Effector memory CD8-positive, alpha-beta T cell (primary cell): ENCODE measurements around the gene KCTD4.
A peak's percentile ranks its signal among the peaks of the same experiment; 100 is the strongest.

Experiments used
- ATAC-seq: fragments of 150-1000 bp; cut with Tn5 transposase; replicated peaks from 2 replicates; pipeline ENCODE4 v1.10.0; 2021; ENCODE audit warnings: mild to moderate bottlenecking, moderate library complexity
- DNase-seq, 3 experiments: peaks; one replicate each; pipeline ENCODE4 v3.0.0; 2021
- H3K27ac Mint-ChIP-seq, 2 donors: one replicate each; pipeline ENCODE4 v1.8.0; 2022; ENCODE audit warnings: mild to moderate bottlenecking in 2 of 2, mixed read lengths in 2 of 2, moderate library complexity in 2 of 2
- H3K27me3 Mint-ChIP-seq, 2 donors: one replicate each; pipeline ENCODE4 v1.8.0; 2022; ENCODE audit warnings: mixed read lengths in 2 of 2
- H3K36me3 Mint-ChIP-seq: one replicate; pipeline ENCODE4 v1.8.0; 2022; ENCODE audit warnings: mild to moderate bottlenecking, moderate library complexity, mixed read lengths; ENCODE audit not compliant: insufficient read depth
- H3K4me1 Mint-ChIP-seq, 2 donors: one replicate each; pipeline ENCODE4 v1.8.0; 2022; ENCODE audit warnings: low read depth in 2 of 2, mixed read lengths in 2 of 2
- H3K4me3 Mint-ChIP-seq, 2 donors: one replicate each; pipeline ENCODE4 v1.8.0; 2022; ENCODE audit warnings: mild to moderate bottlenecking in 2 of 2, mixed read lengths in 2 of 2, moderate library complexity in 2 of 2
- H3K9me3 Mint-ChIP-seq, 2 donors: one replicate each; pipeline ENCODE4 v1.8.0; 2022; ENCODE audit warnings: mixed read lengths in 2 of 2

The KCTD4 gene

GRCh38 chr13:45225370-45225769 lies 24.5 kb upstream of the KCTD4 start:
- H3K4me3 Mint-ChIP-seq, result no peak overlapping the region
- ATAC-seq, result no peak
- peaks cover 6 to 17% of the 10 kb centered on the region in 2 donors for H3K4me1 Mint-ChIP-seq
- no peaks in the 10 kb centered on the region for H3K9me3 Mint-ChIP-seq
- H3K27me3 Mint-ChIP-seq, result no peaks in the 10 kb centered on the region
- no peak overlapping the region for H3K27ac Mint-ChIP-seq
- no peak for DNase-seq
- peaks cover 2% of the 10 kb centered on the region for H3K36me3 Mint-ChIP-seq

GRCh38 chr13:45224176-45224575 lies 23.3 kb upstream of the KCTD4 start:
- no peak for ATAC-seq
- Mint-ChIP-seq H3K9me3 (no peaks in the 10 kb centered on the region), H3K36me3 (peaks cover 2% of the 10 kb centered on the region), H3K27ac (no peak overlapping the region), H3K27me3 (no peaks in the 10 kb centered on the region), H3K4me3 (no peak overlapping the region), H3K4me1 (peaks cover 6 to 10% of the 10 kb centered on the region in 2 donors)
- DNase-seq, result no peak

GRCh38 chr13:45222919-45223318 lies 22.1 kb upstream of the KCTD4 start:
- Mint-ChIP-seq H3K4me3 (no peak overlapping the region), H3K36me3 (peaks cover 2% of the 10 kb centered on the region), H3K27me3 (no peaks in the 10 kb centered on the region), H3K9me3 (no peaks in the 10 kb centered on the region), H3K4me1 (peaks cover 6 to 8% of the 10 kb centered on the region in 2 donors), H3K27ac (no peak overlapping the region)
- no peak for DNase-seq
- ATAC-seq, result no peak

GRCh38 chr13:45222516-45222915 lies 21.7 kb upstream of the KCTD4 start:
- H3K9me3 Mint-ChIP-seq, result no peaks in the 10 kb centered on the region
- no peak for ATAC-seq
- H3K36me3 Mint-ChIP-seq, result peaks cover 2% of the 10 kb centered on the region
- peaks cover 6 to 8% of the 10 kb centered on the region in 2 donors for H3K4me1 Mint-ChIP-seq
- H3K4me3 Mint-ChIP-seq, result no peak overlapping the region
- H3K27ac Mint-ChIP-seq, result no peak overlapping the region
- no peak for DNase-seq
- H3K27me3 Mint-ChIP-seq, result no peaks in the 10 kb centered on the region

GRCh38 chr13:45220403-45220802 lies 19.6 kb upstream of the KCTD4 start:
- Mint-ChIP-seq H3K4me1 (peaks cover 5 to 8% of the 10 kb centered on the region in 2 donors), H3K27me3 (no peaks in the 10 kb centered on the region), H3K9me3 (no peaks in the 10 kb centered on the region), H3K4me3 (no peak overlapping the region), H3K27ac (no peak overlapping the region), H3K36me3 (no peaks in the 10 kb centered on the region)
- DNase-seq (no peak), ATAC-seq (no peak)

- H3K36me3 Mint-ChIP-seq, result no peaks in the 10 kb centered on the region
- no peaks in the 10 kb centered on the region for H3K9me3 Mint-ChIP-seq
- no peak overlapping the region for H3K27ac Mint-ChIP-seq
- ATAC-seq, result no peak
- no peak overlapping the region for H3K4me3 Mint-ChIP-seq
- no peak for DNase-seq
- H3K27me3 Mint-ChIP-seq, result no peaks in the 10 kb centered on the region
- H3K4me1 Mint-ChIP-seq, result peaks cover 5 to 8% of the 10 kb centered on the region in 2 donors
Observed at GRCh38 chr13:45219938-45220375, 19.1 kb upstream of the KCTD4 start.

- Mint-ChIP-seq H3K4me3 (no peak overlapping the region), H3K4me1 (peaks cover 5 to 8% of the 10 kb centered on the region in 2 donors), H3K36me3 (no peaks in the 10 kb centered on the region), H3K27ac (no peak overlapping the region), H3K9me3 (no peaks in the 10 kb centered on the region), H3K27me3 (no peaks in the 10 kb centered on the region)
- no peak for ATAC-seq
- DNase-seq, result no peak
Observed at GRCh38 chr13:45219123-45219891, 18.5 kb upstream of the KCTD4 start.

GRCh38 chr13:45218689-45219088 lies 17.8 kb upstream of the KCTD4 start:
- Mint-ChIP-seq H3K9me3 (no peaks in the 10 kb centered on the region), H3K27ac (no peak overlapping the region), H3K27me3 (no peaks in the 10 kb centered on the region), H3K36me3 (no peaks in the 10 kb centered on the region), H3K4me3 (no peak overlapping the region), H3K4me1 (peaks cover 3 to 5% of the 10 kb centered on the region in 2 donors)
- DNase-seq (no peak), ATAC-seq (no peak)

GRCh38 chr13:45216193-45216592 lies 15.3 kb upstream of the KCTD4 start:
- Mint-ChIP-seq H3K27me3 (no peaks in the 10 kb centered on the region), H3K9me3 (no peaks in the 10 kb centered on the region), H3K27ac (peak overlapping the region in 1 of 2 donors; percentile 27), H3K4me3 (no peak overlapping the region), H3K4me1 (peaks cover 0 to 5% of the 10 kb centered on the region in 2 donors), H3K36me3 (no peaks in the 10 kb centered on the region)
- no peak for ATAC-seq
- DNase-seq, result no peak

GRCh38 chr13:45215392-45216077 lies 14.7 kb upstream of the KCTD4 start:
- Mint-ChIP-seq H3K27me3 (no peaks in the 10 kb centered on the region), H3K4me3 (no peak overlapping the region), H3K36me3 (no peaks in the 10 kb centered on the region), H3K9me3 (no peaks in the 10 kb centered on the region), H3K4me1 (peaks cover 0 to 5% of the 10 kb centered on the region in 2 donors), H3K27ac (peak overlapping the region in 1 of 2 donors; percentile 27)
- DNase-seq (no peak), ATAC-seq (no peak)

- H3K4me3 Mint-ChIP-seq, result no peak overlapping the region
- H3K27me3 Mint-ChIP-seq, result no peaks in the 10 kb centered on the region
- ATAC-seq (no peak), DNase-seq (no peak)
- no peak overlapping the region for H3K27ac Mint-ChIP-seq
- H3K4me1 Mint-ChIP-seq, result peaks cover 0 to 11% of the 10 kb centered on the region in 2 donors
- peaks cover 9% of the 10 kb centered on the region for H3K36me3 Mint-ChIP-seq
- no peaks in the 10 kb centered on the region for H3K9me3 Mint-ChIP-seq
Observed at GRCh38 chr13:45209229-45209628, 8.4 kb upstream of the KCTD4 start.

GRCh38 chr13:45208132-45208531 lies 7.3 kb upstream of the KCTD4 start:
- DNase-seq, result no peak
- no peak overlapping the region for H3K27ac Mint-ChIP-seq

GRCh38 chr13:45207319-45207718 lies 6.5 kb upstream of the KCTD4 start:
- ATAC-seq (no peak), DNase-seq (no peak)
- H3K36me3 Mint-ChIP-seq, result peaks cover 9% of the 10 kb centered on the region
- no peaks in the 10 kb centered on the region for H3K27me3 Mint-ChIP-seq
- H3K9me3 Mint-ChIP-seq, result no peaks in the 10 kb centered on the region
- peaks cover 0 to 9% of the 10 kb centered on the region in 2 donors for H3K4me1 Mint-ChIP-seq
- no peak overlapping the region for H3K4me3 Mint-ChIP-seq
- H3K27ac Mint-ChIP-seq, result no peak overlapping the region

More at GRCh38 chr13:45208132-45208531, 7.3 kb upstream of the KCTD4 start:
- H3K4me3 Mint-ChIP-seq, result no peak overlapping the region
- no peaks in the 10 kb centered on the region for H3K9me3 Mint-ChIP-seq
- ATAC-seq, result no peak
- H3K36me3 Mint-ChIP-seq, result peaks cover 9% of the 10 kb centered on the region
- peaks cover 0 to 11% of the 10 kb centered on the region in 2 donors for H3K4me1 Mint-ChIP-seq
- H3K27me3 Mint-ChIP-seq, result no peaks in the 10 kb centered on the region

- Mint-ChIP-seq H3K27ac (no peak overlapping the region), H3K36me3 (peaks cover 9% of the 10 kb centered on the region), H3K4me3 (no peak overlapping the region), H3K27me3 (no peaks in the 10 kb centered on the region), H3K9me3 (no peaks in the 10 kb centered on the region), H3K4me1 (peaks cover 0 to 10% of the 10 kb centered on the region in 2 donors)
- ATAC-seq (no peak), DNase-seq (no peak)
Observed at GRCh38 chr13:45206340-45206739, 5.5 kb upstream of the KCTD4 start.
